Fibroblast of lung (primary cell): Measurements from ENCODE around the gene FAM72A.
"Not testable (repeated sequence)": the region's sequence is repeated elsewhere in the genome, so short reads cannot be mapped to it uniquely, and the experiment has no call there.

ENCODE experiments used
- EZH2 ChIP-seq: IDR thresholded peaks from 2 replicates; pipeline ENCODE4 v1.5.1; 2012; ENCODE audit warnings: low read length, control low read depth, mild to moderate bottlenecking; ENCODE audit errors: missing control alignments
- TF ChIP-seq, protein P1 (sequence below), 2 donors: IDR thresholded peaks in 1 of 2; conservative IDR thresholded peaks in 1 of 2; 1 replicate in 1 of 2; 2 replicates in 1 of 2; pipeline ENCODE4 v1.5.1; 2011 to 2012; ENCODE audit warnings: low read length in 2 of 2, control low read depth in 1 of 2, inconsistent platforms in 1 of 2, low read depth in 1 of 2, mild to moderate bottlenecking in 1 of 2

GRCh38 chr1:206235190-206235589 lies 32.6 kb upstream of the FAM72A start:
- TF ChIP-seq, protein P1, sequence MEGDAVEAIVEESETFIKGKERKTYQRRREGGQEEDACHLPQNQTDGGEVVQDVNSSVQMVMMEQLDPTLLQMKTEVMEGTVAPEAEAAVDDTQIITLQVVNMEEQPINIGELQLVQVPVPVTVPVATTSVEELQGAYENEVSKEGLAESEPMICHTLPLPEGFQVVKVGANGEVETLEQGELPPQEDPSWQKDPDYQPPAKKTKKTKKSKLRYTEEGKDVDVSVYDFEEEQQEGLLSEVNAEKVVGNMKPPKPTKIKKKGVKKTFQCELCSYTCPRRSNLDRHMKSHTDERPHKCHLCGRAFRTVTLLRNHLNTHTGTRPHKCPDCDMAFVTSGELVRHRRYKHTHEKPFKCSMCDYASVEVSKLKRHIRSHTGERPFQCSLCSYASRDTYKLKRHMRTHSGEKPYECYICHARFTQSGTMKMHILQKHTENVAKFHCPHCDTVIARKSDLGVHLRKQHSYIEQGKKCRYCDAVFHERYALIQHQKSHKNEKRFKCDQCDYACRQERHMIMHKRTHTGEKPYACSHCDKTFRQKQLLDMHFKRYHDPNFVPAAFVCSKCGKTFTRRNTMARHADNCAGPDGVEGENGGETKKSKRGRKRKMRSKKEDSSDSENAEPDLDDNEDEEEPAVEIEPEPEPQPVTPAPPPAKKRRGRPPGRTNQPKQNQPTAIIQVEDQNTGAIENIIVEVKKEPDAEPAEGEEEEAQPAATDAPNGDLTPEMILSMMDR (conservative IDR thresholded peaks at IDR 0.05 in 1 of 2, IDR thresholded peaks at IDR 0.05 in 1 of 2; ENCODE audit: low read depth in 1 of 2, low read length in 2 of 2) = not testable (repeated sequence)
- not testable (repeated sequence) for TF ChIP-seq EZH2
